GM13976 (cell line): ENCODE measurements around the gene LETM1.

Experiments
- DNase-seq: peaks from one replicate; pipeline ENCODE4 v3.0.0; 2012; ENCODE audit warnings: low spot score
- in situ Hi-C: fragments of 300-500 bp; cut with MboI; formaldehyde crosslinking; loops from one replicate; pipeline ENCODE4 v1.12.0; 2022; ENCODE audit warnings: low sequenced_read_pairs, mixed read lengths, inconsistent platforms; ENCODE audit not compliant: unreplicated experiment
- TF ChIP-seq, protein P1 (sequence below): IDR thresholded peaks from 2 replicates; pipeline ENCODE4 v1.5.1; 2012; ENCODE audit warnings: borderline replicate concordance, mild to moderate bottlenecking; ENCODE audit not compliant: insufficient read depth; ENCODE audit errors: extremely low read depth, missing control alignments, control extremely low read depth

LETM1 gene

DNA sequence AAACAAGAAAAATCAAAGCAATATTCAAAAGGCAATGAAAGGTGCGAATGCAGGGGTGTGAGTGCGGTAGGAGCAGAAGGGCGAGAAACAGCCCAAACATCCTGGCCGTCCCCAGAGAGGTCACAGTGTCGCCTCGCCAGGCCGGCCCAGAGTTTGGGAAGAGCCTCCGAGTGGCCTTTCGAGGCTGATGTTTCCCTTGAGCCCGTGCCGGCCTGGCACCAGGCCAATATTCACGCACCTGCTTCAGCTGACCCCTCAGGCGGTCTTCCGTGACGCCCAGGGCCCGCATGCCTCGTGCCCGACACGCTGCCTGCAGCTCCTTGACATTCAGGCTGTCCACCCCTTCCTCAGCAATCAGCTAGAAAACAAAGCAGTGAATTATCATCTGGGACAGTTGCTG is 30.6 kb downstream of the LETM1 start:
- no peak for DNase-seq
- in situ Hi-C loops = no loop called here
- TF ChIP-seq, protein P1, sequence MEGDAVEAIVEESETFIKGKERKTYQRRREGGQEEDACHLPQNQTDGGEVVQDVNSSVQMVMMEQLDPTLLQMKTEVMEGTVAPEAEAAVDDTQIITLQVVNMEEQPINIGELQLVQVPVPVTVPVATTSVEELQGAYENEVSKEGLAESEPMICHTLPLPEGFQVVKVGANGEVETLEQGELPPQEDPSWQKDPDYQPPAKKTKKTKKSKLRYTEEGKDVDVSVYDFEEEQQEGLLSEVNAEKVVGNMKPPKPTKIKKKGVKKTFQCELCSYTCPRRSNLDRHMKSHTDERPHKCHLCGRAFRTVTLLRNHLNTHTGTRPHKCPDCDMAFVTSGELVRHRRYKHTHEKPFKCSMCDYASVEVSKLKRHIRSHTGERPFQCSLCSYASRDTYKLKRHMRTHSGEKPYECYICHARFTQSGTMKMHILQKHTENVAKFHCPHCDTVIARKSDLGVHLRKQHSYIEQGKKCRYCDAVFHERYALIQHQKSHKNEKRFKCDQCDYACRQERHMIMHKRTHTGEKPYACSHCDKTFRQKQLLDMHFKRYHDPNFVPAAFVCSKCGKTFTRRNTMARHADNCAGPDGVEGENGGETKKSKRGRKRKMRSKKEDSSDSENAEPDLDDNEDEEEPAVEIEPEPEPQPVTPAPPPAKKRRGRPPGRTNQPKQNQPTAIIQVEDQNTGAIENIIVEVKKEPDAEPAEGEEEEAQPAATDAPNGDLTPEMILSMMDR = no peak

DNA sequence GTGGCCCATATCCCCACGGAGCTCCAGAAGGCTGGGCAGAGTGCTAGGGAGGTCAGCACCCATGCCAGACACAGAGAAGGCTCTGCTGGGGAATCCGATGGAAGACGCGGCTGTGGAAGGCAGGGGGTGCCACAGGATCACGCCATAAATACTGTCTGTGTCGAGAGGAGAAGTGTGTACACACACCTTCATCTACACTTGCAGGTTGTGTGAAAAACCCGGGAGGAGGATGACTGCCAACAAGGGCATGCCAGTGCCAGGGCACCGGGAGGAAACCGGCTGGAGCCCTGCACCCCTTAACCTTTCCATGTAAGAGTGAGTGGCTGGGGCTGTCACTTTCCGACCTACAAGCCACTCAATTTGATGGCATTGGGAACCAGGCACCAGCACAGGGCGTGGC is 31.2 kb downstream of the LETM1 start:
- DNase-seq = no peak
- TF ChIP-seq, protein P1 = no peak
- in situ Hi-C loops = no loop called here

DNA sequence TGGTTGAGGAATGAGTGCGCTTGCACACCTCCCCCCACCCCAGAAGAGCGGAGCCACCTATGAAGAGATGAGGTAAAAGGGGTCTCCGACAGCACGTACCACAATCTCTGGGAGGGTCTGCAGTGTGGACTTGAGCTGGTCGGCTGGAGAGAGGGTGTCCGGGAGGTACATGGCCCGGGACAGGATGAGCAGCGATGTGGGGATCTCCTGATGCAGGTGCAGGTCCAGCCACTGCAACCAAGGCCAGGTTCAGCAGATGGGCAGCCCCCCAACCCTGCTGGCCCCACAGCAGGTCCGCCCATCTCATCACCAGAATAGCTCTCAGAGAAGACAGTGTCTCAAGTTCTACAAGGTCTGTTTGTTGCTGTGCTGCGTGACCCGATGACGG is 32.4 kb downstream of the LETM1 start:
- TF ChIP-seq, protein P1 = no peak
- in situ Hi-C loops = no loop called here
- DNase-seq = no peak

DNA sequence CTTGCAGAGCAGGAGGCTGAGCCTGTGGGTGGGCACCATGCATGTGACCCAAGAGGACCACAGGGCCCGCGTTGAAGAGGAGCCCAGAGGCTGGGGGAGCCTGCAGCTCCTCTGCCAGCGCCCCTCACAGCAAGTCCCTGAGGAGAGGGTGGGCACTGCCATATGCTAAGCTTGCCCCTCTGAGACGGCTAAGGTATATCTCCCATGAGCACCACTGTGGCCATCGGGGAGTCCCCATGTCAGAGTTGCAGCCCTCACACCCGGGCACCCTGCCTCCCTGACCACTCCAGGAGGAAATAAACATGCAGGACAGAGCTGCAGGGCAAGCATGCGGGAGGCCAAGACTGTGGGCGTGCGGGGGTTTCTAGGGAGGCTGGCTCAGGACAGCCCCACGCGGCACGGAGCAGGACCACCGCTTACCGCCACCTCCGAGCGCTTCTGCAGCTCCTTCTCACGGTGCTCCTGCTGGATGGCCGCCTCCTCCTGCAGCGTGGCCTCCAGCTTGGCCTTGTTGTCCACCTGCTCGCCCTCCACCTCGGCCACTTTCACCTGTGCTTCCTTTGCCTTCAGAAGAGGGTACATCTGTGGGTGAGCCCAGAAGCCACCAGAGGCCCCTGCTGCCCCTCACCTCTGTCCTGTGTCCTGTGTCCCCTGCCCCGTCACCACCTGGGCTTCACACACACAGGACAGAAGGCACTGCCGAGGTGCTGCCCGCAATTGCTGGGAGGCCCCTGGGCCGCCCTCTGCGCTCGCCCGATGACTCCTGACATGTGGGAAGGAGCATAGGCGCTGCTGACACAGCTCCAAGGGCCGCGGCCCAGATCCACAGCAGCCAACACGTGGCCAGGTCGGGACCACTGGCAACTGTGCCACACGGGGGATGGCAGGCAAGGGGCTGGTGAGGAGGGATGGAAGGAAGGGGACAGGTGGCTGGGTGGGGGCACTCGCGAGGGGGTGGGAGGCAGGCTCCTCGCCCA is 33.1 kb downstream of the LETM1 start:
- TF ChIP-seq, protein P1 = no peak
- in situ Hi-C loops = no loop called here
- no peak for DNase-seq

DNA sequence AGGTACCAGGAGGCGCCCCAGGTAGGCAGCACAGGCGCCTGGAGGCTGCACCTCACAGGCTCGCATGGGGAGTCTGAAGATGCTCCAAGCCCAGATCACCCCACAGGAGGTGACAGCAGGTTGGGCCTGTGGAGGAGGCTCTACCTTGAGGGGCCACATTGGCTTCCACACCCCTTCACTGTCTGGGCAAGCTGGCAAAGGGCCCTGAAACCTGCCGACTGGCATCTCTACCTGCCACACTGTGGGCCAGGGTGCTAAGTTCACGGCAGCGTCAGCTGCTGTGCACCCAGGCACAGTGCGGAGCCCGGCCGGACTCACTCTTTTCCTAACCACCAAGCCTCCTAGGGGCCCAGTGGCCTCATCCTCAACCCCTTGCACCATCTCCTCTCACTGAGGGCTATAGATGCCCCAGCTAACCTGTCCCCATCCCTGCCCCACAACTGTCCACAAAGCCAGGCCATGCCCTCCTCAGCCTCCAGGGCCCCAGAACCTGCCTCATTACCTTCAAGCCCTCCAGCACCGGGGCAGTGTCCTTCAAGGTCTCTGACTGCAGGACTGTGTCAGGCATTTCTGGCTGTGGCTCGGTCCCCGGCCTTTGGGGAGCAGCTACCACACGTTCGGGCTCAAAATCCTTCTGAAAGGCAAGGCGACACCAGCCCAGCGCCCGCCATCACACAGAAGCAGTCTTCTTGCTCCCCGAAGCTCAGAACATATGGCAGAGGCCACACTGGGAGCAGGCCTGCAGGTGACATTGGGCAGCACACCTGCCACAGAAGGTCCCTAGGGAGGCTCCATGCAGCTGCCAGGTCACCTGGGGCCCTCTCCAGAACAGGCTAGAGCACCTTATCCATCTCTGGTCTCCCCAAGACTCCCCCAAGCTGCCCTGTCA is 34.0 kb downstream of the LETM1 start:
- TF ChIP-seq, protein P1 = no peak
- in situ Hi-C loops = no loop called here
- no peak for DNase-seq

DNA sequence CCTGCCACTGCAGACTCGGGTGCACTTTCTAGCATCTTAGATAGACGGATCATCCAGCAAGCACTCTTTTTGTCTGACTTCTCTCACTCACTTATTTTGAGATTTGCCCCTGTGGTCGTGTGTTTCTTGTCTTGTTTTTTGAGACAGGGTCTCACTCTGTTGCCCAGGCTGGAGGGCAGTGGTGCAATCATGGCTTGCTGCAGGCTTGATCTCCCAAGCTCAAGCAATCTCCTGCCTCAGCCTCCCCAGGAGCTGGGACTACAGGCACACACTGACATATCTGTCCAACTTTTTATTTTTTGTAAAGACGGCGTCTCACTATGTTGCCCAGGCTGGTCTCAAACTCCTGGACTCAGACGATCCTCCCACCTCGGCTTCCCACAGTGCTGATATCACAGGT is 36.1 kb downstream of the LETM1 start:
- no peak for DNase-seq
- TF ChIP-seq, protein P1 = no peak
- in situ Hi-C loops = loop anchor here (10.0 kb wide), 1 partner anchor 85 kb away; no protein-coding TSS in a partner anchor
